ENCODE measurements around the gene HS3ST3A1. TPM values are rescaled to one million over a fixed set of nuclear protein-coding genes. Genes with fewer than 3 reads are reported as not detected.
A peak's percentile ranks its signal among the peaks of the same experiment; 100 is the strongest.

HS3ST3A1 gene
- 0.16 TPM for total RNA-seq
- long read RNA-seq, partial matches to known transcripts, result 0 of 2 reads
- long read RNA-seq, other reads (novel, unspliced or antisense), result 0 of 2 reads

DNA sequence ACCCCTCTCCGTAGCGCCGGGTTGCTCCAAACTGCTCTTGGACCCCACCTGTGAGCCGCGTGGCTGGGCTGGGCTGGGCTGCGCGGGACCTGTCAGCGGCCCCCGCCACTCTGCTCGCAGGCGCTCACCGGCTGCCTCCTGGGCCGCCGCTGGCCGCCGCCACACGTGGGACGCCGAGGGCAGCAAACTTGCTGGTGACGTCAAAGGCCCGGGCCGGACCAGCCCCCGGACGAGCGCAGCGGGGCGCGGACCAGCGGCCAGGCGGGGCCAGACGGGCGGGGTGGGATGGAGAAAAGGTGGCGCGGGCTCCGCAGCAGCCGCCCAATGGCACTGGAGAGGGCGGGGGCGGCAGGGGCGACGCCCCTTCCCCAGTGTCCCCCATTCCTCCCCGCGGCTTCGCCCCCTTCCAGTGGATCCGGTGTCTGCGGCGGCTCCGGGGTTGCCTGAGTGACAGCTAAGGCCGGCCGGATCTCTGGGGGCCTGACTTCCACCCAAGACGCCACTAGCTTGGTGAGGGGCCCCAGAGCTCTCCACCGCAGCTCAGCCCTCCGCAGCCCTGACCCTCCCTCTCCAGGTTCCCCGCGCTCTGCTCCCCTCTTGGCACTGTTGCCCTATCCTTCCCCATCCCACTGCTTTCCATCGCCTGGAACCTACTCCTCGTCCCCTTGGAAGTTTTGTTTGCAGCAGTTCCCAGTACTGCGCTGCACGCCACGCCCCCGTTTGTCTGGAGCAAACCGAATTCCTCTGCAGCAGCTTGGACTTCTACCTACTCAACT is at the start of gene HS3ST3A1:
Gene HS3ST3A1, minus strand, starts transcription at position 154 of the 776 bp plus-strand sequence. CDS start 800 bp downstream, outside the sequence.
- peak; percentile 33 for DNase-seq
- Histone ChIP-seq H3K27me3 (ENCODE audit: low read depth) (peaks cover 54% of the 10 kb centered on the region), H3K36me3 (no peaks in the 10 kb centered on the region), H3K27ac (replicated peaks) (peak within 1 kb of the TSS; percentile 39), H3K4me3 (peak within 1 kb of the TSS; percentile 71), H3K4me1 (peaks cover 24% of the 10 kb centered on the region), H3K9me3 (replicated peaks) (no peaks in the 10 kb centered on the region)
- TF ChIP-seq CTCF (IDR thresholded peaks at IDR 0.05; ENCODE audit: borderline replicate concordance), result no peak
- intact Hi-C loops (cut with micrococcal nuclease), result no loop called here

DNA sequence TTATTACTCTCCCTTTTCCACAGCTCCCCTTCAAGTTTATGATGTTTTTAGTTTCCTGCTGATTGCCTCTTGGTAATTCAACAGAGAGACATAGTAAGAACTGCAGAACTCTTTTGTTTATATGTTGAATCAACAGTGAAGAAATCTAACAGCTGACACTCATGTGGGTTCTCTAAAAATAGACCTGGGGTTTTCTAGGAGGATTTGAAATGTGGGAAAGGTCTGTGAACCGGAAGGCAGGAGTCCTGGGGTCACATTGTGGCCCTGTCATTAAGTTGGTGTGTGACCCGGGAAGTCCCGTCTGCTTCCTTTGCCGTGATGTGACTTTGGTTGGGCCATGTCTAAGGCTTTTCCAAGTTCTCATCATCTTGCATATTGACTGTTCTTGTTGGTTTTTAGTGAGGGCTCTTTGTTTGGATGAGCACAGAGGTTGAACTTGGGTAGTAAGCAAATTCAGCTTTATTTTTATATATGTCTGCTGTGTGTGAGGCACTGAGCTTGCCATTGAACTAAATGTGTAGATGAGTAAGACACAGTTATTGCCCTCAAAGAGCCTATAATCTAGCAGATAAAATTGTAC is 48.5 kb upstream of the HS3ST3A1 start:
- no peak overlapping the region for H3K4me3 ChIP-seq
- no peaks in the 10 kb centered on the region for H3K9me3 ChIP-seq (replicated peaks)
- intact Hi-C loops (cut with micrococcal nuclease), result no loop called here
- no peaks in the 10 kb centered on the region for H3K27me3 ChIP-seq (ENCODE audit: low read depth)
- H3K4me1 ChIP-seq, result no peaks in the 10 kb centered on the region
- no peak for TF ChIP-seq CTCF (IDR thresholded peaks at IDR 0.05; ENCODE audit: borderline replicate concordance)
- no peak overlapping the region for H3K27ac ChIP-seq (replicated peaks)
- DNase-seq, result no peak
- no peaks in the 10 kb centered on the region for H3K36me3 ChIP-seq

- no peaks in the 10 kb centered on the region for H3K9me3 ChIP-seq (replicated peaks)
- peaks cover 4% of the 10 kb centered on the region for H3K4me1 ChIP-seq
- H3K27ac ChIP-seq (replicated peaks), result no peak overlapping the region
- H3K4me3 ChIP-seq, result no peak overlapping the region
- TF ChIP-seq CTCF (IDR thresholded peaks at IDR 0.05; ENCODE audit: borderline replicate concordance), result no peak
- H3K36me3 ChIP-seq, result no peaks in the 10 kb centered on the region
- no peak for DNase-seq
- H3K27me3 ChIP-seq (ENCODE audit: low read depth), result no peaks in the 10 kb centered on the region
- intact Hi-C loops (cut with micrococcal nuclease), result no loop called here
These were observed 45.9 kb upstream of the HS3ST3A1 start for GRCh38 chr17:13647543-13648021.

DNA sequence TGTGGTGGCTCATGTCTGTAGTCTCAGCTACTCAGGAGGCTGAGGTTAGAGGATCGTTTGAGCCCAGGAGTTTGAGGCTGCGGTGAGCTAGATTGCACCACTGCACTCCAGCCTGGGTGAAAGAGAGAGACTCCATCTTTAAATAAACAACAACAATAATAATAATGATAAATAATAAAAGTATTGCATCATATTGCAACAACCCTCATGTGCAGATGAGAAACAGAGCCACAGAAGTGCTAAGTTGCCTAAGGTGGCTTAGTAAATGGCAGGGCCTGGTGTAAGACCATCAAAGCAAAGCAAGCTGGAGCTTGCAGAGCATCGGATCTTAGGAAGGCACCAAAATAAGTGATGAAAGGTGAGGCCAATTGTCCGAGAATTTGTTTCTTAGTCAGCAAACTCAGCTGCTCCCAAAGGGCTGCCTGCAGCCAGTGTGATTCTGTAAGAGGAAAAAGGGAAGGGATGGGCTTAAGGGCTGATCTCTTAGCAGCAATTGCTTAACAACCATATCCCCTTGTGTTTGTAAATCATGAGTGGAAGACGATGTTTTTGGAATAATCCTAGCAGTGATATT is 45.3 kb upstream of the HS3ST3A1 start:
- intact Hi-C loops (cut with micrococcal nuclease), result no loop called here
- no peaks in the 10 kb centered on the region for H3K9me3 ChIP-seq (replicated peaks)
- no peaks in the 10 kb centered on the region for H3K36me3 ChIP-seq
- H3K4me3 ChIP-seq, result no peak overlapping the region
- H3K4me1 ChIP-seq, result peaks cover 8% of the 10 kb centered on the region
- no peaks in the 10 kb centered on the region for H3K27me3 ChIP-seq (ENCODE audit: low read depth)
- DNase-seq, result no peak
- TF ChIP-seq CTCF (IDR thresholded peaks at IDR 0.05; ENCODE audit: borderline replicate concordance), result no peak
- H3K27ac ChIP-seq (replicated peaks), result no peak overlapping the region

- H3K27ac ChIP-seq (replicated peaks), result no peak overlapping the region
- no peaks in the 10 kb centered on the region for H3K9me3 ChIP-seq (replicated peaks)
- no peak for DNase-seq
- no peak overlapping the region for H3K4me3 ChIP-seq
- intact Hi-C loops (cut with micrococcal nuclease), result no loop called here
- no peaks in the 10 kb centered on the region for H3K36me3 ChIP-seq
- peaks cover 13% of the 10 kb centered on the region for H3K4me1 ChIP-seq
- TF ChIP-seq CTCF (IDR thresholded peaks at IDR 0.05; ENCODE audit: borderline replicate concordance), result no peak
- H3K27me3 ChIP-seq (ENCODE audit: low read depth), result no peaks in the 10 kb centered on the region
These were observed 44.7 kb upstream of the HS3ST3A1 start for GRCh38 chr17:13646411-13646810.

Measured in left ventricle myocardium inferior (tissue), 1 donor.